GM12891 (cell line): ENCODE data around the gene CDC42BPA.

Source experiments
- POLR2A ChIP-seq: IDR thresholded peaks from 2 replicates; pipeline ENCODE4 v1.6.1; 2011; ENCODE audit warnings: low read depth, low read length, control low read depth
- POLR2AphosphoS5 ChIP-seq: IDR thresholded peaks from 2 replicates; pipeline ENCODE4 v1.6.1; 2011; ENCODE audit warnings: low read depth, low read length, control low read depth

GRCh38 chr1:227321035-227321434, 2.7 kb upstream of the CDC42BPA start:
- TF ChIP-seq POLR2A: no peak
- no peak for TF ChIP-seq POLR2AphosphoS5
